Left renal cortex interstitium (tissue), 4 donors: ENCODE measurements around the gene MIGA2. TPM values are rescaled to one million over a fixed set of nuclear protein-coding genes. Genes with fewer than 3 reads are reported as not detected.
A peak's percentile ranks its signal among the peaks of the same experiment; 100 is the strongest.

Experiments
- DNase-seq, 4 donors: peaks; one replicate each; pipeline ENCODE4 v3.0.0-alpha.2; 2013; ENCODE audit warnings: low read depth in 4 of 4, low spot score in 2 of 4, missing footprints in 1 of 4
- polyA plus RNA-seq, 4 donors: library from polyadenylated mRNA; unstranded; fragments of 120-200 nt; gene quantifications; one replicate each; pipeline ENCODE4 v1.2.1, GENCODE V29; 2013; ENCODE audit not compliant: insufficient read length in 4 of 4

The MIGA2 gene
- polyA plus RNA-seq, 4 donors: 14.7 to 32.1 (median 24.2) TPM

DNA sequence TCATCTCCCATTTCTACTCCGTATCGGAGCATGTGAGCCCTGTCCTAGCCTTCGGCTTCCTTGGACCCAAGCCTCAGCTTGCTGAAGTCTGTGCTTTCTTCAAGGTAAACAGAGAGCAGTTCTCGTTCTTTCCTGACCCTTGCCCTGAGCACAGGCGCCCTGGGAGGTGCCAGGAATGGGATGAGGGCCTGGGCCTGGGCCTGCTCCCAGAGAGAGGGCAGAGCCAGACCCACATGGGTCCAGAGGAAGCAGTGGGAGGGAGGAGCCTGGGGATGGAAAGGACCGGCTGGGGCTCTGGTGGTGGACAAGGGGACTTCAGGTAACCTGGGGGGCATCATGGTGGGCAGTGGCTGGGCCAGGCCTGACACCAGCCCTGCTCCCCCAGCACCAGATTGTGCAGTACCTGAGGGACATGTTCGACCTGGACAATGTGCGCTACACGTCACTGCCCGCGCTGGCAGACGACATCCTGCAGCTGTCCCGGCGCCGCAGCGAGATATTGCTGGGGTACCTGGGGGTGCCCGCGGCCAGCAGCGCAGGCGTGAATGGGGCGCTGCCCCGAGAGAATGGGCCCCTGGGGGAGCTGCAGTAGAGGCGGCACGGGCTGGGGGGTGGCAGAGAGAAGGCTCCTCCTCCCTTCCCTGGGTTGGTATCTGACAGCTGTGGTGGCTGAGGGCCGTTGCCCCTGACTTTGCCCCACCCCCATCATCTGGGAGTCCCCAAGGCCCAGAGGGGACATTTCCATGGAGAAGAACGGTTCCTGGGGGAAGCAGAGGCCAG is 33.6 kb downstream of the MIGA2 start:
- DNase-seq: no peak

DNA sequence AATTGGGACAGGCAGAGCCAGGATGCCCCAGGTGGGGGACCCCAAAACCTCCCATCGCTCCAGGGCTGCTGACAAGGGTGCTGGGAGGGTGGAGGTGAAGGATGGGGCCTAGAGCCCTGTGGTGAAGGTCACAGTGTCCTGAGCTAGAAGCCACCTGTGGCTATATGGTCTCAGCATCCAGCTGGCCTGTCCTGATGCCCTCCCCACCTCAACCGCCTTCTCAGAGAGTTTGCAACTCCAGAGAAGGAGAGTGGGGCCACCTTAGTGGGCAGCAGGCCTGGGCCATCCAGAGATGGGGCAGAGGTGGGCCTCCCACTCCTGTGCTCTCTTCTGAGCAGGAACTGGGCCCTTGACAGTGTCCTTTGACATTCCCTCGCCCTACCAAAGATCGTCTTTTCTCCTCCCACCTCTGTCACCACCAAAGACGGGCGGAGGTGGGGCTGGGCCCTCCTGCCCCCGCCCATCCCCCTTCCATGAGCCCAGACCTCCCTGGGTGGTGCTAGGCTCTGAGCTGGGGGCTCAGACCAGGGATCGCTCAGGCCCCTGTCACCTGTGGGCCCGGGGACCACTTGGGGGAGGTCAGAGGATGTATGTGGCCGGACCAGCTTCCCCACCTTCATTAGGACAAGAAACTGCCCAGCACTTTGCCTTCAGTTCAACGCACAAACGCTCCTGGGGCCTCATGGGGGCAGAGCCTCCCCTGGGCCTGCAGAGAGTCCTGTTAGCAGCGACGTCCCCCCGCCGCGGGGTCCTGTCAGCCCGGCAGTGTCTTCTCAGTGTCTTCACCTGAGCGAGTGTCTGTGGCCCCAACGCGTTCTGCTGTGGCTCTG is 34.5 kb downstream of the MIGA2 start:
- DNase-seq: no peak

DNA sequence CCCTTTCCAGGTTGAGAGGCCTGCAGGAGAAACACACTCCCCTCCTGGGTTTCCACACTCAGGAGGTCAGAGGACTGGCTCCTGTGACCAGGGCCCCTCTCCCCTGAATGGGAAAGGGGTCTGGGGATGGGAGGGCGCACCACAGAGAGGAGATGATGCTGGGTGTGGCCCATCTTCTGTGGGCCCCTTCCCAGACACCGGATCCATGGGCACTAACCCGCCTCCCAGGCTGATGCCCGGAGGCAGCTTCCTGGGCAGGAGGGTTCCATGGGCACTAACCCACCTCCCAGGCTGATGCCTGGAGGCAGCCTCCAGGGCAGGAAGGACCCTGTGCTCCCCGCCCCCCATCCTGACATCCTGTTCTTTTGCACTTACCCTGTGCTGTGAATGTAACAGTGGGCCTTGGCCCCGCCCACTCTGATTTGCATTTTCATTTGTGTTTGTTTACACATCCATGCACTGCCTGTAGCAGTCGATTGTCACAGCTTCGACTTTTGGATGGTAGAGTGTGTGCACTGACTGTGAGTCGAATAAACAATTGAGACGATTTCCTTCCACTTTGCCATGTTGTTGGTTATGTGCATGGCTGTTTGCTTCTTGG is 35.2 kb downstream of the MIGA2 start:
- no peak for DNase-seq

DNA sequence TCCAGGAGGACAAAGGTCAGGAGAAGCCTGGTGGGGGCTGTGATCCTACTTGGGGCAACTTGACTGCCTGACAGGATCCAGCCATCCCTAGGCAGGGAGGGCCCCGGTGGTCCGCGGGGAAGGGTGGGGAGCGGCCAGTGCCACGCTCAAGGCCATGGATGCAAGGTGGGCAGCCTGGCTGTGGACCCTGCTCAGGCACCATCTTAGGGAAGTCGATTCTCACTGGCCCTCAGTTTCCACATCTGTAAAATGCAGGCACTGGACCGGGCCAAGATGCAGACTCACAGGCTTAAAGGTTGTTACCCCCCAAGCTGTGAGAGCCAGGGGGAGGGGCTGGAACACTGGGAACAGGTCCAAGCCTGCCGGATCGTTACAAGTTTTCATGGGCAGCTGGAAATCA is 35.7 kb downstream of the MIGA2 start:
- DNase-seq: no peak

DNA sequence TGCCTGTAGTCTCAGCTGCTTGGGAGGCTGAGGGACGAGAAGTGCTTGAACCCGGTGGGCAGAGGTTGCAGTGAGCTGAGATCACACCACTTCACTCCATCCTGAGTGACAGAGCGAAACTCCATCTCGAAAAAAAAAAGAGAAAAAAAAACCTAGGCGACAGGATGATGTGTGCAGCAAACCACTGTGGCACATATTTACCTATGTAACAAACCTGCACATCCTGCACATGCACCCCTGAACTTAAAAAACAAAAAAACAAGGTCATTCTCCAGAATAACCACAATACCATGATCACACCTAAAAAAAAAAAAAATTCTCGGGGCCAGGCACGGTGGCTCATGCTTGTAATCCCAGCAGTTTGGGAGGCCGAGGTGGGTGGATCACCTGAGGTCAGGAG is 37.0 kb downstream of the MIGA2 start:
- DNase-seq: no peak

DNA sequence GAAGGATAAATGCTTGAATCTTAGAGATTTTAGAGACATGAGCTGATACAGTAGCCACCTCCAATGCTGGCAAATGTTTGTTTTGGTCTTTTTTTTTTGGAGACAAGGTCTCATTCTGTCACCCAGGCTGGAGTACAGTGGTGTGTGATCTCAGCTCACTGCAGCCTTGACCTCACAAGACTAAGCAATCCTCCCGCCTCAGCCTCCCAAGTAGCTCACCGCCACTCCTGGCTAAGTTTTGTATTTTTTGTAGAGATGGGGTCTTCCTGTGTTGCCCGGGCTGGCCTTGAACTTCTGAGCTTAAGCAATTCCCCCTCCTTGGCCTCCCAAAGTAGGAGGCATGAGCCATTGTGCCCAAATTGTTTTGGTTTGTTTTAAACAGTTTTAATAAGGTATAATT is 37.7 kb downstream of the MIGA2 start:
- DNase-seq: no peak

DNA sequence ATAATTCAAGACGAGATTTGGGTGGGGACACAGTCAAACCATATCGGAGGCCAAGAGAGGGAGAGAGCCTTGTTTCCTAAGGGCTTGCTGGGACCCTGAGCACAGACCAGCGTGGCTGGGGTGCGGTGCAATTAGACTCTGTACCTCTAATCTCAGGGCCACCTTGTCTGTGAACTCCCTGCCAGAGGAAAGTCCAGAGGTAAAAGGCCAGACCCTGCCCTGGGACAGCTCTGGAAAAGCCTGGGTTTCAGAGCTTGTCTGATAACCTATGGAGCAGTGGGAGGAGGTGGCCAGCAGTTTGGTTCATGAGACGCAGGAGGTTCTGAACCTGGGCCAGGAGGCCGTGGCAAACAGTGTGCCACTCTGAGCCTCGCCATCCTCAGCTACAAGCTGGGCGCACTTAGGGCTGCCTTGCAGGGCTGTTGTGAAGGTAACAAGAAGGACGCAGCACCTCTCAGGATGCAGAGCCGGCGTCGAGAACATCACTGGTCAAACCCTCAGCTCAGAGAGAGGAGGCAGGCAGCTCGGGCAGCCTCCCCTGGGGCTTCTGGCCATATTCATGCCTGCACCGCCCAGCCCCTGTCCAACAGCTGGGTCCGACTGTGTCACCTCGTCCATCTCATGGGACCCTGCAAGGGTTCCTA is 39.7 kb downstream of the MIGA2 start:
- no peak for DNase-seq

DNA sequence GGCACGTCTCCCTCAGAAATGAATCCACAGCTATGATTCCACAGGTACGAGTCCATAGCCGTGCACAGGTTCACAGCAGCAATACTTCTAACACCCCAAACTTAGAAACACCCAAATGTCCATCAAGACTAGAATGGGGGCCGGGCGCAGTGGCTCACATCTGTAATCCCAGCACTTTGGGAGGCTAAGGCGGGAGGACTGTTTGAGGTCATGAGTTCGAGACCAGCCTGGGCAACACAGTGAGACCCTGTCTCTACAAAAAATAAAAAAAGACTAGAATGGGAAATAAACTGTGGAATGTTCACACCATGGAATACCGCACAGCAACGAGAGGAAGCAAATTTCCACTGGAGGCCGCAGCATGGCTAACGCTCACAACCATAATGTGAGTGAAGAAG is 40.2 kb downstream of the MIGA2 start:
- no peak for DNase-seq

DNA sequence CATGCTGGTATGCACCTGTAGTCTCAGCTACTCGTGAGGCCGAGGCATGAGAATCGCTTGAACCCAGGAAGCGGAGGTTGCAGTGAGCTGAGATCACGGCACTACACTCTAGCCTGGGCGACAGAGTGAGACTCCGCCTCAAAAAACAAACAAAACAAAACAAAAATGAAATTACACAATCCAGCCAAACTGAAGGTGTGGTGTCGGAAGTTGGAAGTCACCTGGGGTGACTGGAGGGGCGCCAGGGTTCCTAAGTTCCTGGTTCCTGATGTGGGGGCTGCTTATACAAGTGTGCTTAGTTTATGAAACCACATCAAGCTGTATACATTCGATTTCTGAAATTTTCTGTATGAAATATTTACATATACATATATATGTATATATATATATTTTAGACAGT is 40.8 kb downstream of the MIGA2 start:
- no peak for DNase-seq

DNA sequence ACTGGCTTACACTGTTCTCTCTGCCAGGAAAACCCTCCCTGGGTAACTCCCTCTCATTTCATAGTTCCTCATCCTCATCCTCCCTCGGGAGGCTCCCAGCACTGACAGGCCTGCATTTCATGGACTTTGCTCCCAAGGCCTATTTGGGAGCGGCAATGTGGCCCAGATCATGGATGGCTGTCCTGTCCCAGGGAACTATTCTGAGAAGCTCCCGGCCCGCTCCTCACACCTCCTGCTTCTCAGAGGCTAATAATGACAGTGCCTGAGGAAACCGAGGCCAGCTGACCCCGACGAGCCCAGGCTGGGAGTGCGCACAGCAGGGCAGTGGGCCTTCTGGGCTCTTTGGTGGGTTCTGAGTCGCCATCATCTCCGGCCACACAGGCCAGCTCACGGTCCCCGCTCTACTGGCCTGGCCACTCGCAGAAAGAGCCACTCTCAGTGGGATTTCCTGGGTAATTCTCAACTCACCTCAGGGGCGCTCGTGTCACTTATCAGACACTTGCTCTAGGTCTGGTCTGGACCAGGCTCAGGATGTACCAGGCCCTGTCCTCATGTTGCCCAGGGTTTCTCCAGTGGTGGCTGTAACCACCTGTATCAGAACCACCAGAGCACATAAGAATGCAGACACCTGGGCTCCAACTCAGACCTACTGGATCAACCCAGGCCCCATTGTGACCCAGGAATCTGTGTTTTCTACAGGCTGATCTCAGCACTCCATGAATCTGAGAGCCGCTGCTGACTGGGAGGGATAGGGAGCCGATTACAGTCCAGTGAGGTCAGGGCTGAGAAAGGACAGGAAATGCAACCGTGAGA is 42.5 kb downstream of the MIGA2 start:
- DNase-seq: no peak

DNA sequence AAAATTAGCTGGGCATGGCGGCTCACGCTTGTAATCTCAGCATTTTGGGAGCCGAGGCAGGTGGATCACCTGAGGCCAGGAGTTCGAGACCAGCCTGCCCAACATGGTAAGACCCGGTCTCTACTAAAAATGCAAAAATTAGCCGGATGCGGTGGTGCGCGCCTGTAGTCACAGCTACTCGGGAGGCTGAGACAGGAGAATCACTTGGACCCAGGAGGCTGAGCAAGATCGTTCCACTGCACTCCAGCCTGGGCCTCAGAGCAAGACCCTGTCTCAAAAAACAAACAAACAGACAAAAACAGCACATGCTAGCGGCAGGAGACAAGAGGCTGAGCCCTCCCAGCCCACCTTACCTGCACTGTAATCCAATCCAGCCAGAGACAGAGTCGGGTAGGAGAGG is 43.4 kb downstream of the MIGA2 start:
- DNase-seq: no peak

DNA sequence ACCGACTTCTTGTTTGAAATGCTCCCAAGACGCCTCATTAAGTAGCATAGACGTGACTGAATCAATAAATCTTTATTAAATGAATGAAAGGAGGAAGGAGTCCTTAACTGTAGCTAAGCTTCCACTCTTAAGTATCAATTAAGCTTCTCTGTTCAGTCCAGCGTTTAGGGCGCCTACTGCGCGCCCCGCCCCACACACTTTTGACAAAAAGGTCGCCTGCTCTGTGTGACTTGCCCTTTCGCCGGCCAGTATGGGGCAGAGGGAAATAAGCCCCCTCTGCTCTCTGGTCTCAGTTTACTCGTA is 43.8 kb downstream of the MIGA2 start:
- DNase-seq: no peak

DNA sequence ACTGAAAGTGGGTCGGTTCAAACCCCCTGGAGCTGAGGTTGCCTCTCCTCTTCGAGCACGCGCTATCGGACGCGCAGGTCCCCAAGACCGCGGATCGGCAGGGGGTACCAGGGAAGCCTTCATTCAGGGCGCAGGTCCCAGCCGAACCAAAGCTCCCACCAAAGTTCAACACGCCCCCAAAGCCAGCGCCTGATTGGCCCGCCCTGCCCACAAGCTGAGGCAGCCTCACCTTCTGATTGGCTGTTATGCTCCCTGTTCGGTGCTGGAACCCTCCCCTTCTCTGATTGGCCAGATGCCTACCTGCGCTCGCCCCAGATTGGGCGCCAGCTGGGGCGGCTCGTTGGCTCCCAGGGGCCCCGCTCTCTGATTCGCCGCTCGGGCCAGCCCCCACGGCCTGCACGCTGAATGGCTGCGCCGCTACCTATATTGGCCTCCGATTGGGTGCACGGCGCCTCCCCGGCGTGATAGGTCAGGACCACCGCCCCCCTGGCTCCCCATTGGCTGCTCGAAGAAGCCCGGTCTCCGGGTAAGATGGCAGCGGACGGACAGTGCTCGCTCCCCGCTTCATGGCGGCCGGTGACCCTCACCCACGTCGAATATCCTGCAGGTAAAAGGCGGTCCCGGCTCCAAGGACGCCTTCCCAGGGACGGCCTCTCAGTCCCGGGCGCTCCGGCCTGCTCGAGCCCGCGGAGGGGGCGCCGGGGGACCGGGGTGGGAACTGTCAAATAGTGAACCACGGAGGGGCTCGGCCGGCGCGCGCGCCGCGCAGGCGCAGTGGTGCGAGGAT is 44.4 kb downstream of the MIGA2 start, which contains the start of gene DOLPP1:
Gene DOLPP1 (plus strand): TSS at position 511 of the 787 bp plus-strand sequence. CDS start 21 bp downstream, at position 532.
- DNase-seq: peak; percentile 91 to 99 (median 97)

DNA sequence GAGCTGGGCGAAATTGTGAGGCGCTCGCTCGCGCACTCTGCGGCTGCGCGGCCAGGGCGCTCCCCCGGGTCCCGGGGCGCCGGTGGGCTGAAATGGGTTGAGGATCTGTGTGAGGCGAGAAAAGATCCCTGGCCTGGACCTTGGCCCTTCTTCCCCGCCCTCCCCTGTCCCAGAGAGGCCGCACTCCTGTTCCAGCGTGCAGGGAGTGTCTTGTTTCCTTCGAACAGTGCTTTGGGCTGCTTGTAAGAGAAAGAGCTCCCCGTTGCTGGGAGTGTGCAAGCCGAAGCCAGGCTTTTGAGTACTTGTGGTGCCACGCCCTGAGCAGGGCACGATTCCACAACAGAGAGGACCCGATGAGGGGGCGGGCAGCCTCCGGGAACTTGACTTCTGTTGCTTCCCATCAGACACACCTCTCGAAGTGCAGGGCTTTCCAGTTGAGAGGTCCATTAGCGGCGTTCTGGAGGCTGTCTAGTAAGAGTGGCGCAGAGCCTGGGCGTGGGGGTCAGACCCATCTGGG is 45.0 kb downstream of the MIGA2 start:
- no peak for DNase-seq

DNA sequence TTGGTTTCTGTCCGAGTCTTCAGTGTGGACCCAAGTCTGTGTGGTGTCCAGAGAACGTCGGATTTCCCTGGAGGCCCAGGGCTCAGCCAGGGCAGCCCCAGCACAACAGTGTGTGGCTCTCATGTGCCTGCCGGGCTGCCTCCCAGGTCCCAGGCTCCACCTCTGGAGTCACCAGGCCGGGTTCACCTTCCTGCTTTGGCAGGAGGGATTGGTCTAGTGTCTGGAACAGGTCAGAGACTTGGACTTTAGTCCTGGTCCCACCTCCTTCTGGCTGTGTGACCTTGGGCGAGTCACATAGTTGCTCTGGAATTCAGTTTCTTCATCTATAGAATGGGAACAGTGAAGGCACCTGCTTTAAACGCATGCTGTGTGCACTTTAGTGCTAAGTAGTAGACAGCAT is 47.7 kb downstream of the MIGA2 start:
- DNase-seq: no peak

DNA sequence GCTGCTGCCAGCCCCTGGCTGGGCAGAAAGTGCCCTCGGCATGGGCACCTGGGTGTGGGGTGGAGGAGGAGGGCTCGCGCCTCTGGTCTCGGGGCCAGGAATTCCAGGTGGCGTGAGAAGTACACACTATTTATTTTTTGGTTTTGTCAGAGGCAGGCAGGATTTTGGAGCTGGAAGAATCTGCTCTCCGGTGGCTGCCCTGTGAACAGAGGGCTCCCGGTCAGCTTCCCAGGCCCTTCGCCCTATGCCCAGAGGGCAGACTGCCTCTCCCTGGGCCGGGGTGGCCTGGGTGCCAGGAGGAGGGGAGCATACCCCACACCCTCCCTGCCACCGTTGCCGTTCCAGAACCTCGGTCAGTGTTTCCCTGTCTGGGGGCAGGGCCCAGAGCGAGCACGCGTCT is 52.8 kb downstream of the MIGA2 start:
- no peak for DNase-seq

DNA sequence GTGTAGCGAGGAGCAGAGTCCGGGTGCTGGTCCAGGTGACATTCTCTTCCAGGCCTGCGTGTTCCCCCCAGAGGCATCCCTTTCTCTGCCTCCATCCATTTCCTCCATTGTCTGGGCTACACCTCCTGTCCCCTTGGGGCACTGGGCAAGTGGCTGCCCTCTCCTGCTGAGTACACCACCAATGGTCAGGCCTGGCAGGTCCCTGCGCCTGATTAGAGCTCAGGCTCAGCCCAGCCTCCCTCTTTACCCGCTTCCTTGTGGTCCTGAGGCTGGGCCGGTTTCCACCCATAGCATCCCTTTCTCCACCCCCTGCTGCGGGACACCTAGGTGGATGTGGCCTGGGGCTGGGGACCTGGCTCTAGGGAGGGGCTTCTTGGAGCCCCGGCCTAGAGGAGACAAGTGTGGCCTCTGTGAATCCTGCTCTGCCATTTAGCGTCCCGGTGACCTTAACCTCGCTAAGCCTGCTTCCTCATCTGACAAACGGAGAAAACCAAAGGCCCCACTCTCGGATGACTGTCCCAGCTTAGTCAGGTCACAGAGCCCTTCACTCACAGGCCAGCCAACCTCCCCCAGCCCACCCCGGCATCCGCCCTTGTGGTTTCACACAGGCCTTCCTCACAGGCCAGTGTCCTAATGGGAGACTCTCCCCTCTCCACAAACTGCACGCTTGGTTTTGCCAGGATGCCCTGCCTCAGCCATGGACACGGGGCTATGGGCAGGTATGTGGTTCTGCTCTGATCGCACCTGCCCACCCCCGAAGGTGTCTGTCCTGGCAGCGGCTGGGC is 57.4 kb downstream of the MIGA2 start:
- no peak for DNase-seq

DNA sequence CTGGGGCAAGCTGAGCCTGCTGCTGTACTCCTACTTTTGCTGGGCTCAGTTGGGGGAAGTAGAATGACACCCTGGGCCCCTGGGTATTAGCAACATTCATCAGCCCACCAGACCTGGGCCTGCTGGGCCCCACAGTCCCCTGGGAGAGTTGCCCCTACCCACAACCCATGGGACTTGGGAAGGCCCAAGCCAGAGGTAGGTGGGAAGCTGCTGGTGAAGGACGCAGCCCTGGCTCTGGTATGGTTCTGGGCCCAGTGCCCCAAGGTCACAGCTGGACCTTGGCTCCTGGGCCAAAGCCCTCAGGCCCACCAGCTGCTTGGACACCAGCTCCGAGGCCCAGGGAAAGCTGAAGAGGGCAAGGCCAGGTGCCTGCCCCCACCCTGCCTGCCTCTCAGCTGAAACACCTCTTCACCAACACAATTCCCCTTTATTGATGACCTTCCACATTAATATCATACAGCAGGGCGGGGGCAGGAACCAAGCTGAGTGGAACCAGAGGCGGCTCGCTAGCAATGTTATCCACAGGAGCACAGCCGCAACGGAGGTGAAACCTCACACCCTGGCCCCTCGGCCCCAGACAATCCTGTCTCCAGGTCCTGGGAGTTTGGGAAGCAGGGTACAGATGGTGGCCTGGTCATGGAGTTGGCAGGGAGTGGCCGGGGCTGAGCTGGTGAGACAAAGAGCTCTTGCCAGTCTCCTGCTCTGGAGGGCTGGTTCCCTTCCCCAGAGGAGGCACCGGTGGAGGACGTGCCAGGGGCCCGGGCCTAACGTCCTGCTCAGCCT is 58.2 kb downstream of the MIGA2 start:
- DNase-seq: no peak
